BLaER1 (cell line): ENCODE data around the gene BACH1.

Experiments
- H3K27ac ChIP-seq: shearing (Covaris generic); formaldehyde crosslinking; 2 replicates; pipeline ENCODE4 v1.8.1; 2022
- H3K27me3 ChIP-seq: shearing (Covaris generic); formaldehyde crosslinking; 2 replicates; pipeline ENCODE4 v1.8.1; 2022
- H3K36me3 ChIP-seq: shearing (Covaris generic); formaldehyde crosslinking; 2 replicates; pipeline ENCODE4 v1.8.1; 2022
- H3K4me1 ChIP-seq: shearing (Covaris generic); formaldehyde crosslinking; 2 replicates; pipeline ENCODE4 v1.8.1; 2022
- H3K4me2 ChIP-seq: shearing (Covaris generic); formaldehyde crosslinking; 2 replicates; pipeline ENCODE4 v1.8.1; 2022
- H3K4me3 ChIP-seq: shearing (Covaris generic); formaldehyde crosslinking; 2 replicates; pipeline ENCODE4 v1.8.1; 2022
- H3K9ac ChIP-seq: shearing (Covaris generic); formaldehyde crosslinking; 2 replicates; pipeline ENCODE4 v1.8.1; 2022
- H3K9me3 ChIP-seq: shearing (Covaris generic); formaldehyde crosslinking; 2 replicates; pipeline ENCODE4 v1.8.1; 2022
- H4K20me1 ChIP-seq: shearing (Covaris generic); formaldehyde crosslinking; 2 replicates; pipeline ENCODE4 v1.8.1; 2022
- Cebpa-rat ChIP-seq: shearing (Covaris generic); IDR thresholded peaks from 2 replicates; pipeline ENCODE4 v1.8.1; 2022

The BACH1 gene

GRCh38 chr21:29311802-29312201 is 13.1 kb downstream of the BACH1 start:
- Histone ChIP-seq H3K27ac (no peak overlapping the region), H3K9me3 (peaks cover 70% of the 10 kb centered on the region), H4K20me1 (peaks cover 48% of the 10 kb centered on the region), H3K36me3 (peaks cover 53% of the 10 kb centered on the region), H3K9ac (no peak overlapping the region), H3K4me3 (no peak overlapping the region), H3K4me2 (no peak overlapping the region), H3K4me1 (peaks cover 25% of the 10 kb centered on the region), H3K27me3 (no peaks in the 10 kb centered on the region)
- TF ChIP-seq Cebpa-rat, result no peak

GRCh38 chr21:29312981-29313380 is 14.3 kb downstream of the BACH1 start:
- Histone ChIP-seq H3K4me2 (no peak overlapping the region), H4K20me1 (peaks cover 48% of the 10 kb centered on the region), H3K27me3 (no peaks in the 10 kb centered on the region), H3K9ac (no peak overlapping the region), H3K27ac (no peak overlapping the region), H3K9me3 (peaks cover 82% of the 10 kb centered on the region), H3K4me3 (no peak overlapping the region), H3K4me1 (peaks cover 14% of the 10 kb centered on the region), H3K36me3 (peaks cover 65% of the 10 kb centered on the region)
- no peak for TF ChIP-seq Cebpa-rat

DNA sequence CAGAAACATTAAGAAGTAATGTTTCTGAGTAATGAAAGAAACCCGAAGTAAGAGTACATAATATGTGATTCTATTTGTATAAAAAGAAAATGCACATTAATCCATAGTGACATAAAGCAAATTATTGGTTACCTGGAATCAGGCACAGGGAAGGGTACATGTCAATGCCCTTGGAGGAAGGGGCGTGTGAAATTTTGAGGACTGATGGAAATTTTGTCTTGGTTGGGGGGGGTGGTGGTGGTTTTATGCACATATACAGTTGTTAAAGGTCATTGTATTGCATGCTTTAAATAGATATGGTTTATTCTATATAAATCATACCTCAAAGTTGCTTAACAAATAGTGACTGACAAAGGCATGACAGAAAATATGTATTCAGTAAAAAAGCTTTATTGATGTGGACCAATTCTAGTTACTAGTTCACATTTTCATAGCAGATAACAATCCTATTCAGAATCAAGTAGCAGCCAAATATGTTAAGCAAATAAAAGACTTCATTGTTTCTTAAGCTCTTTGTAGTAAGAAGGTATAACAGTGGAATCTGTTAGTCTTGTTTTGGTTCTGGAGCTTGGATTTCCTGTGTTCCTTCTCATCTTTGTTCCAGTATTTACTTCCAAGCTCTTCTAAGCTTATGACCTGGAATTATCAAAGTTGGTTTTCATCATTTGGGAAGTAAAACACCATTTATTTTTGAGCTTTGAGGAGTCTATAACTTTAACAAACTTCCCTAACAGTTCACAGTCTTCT is 15.1 kb downstream of the BACH1 start:
- Histone ChIP-seq H3K9me3 (peaks cover 89% of the 10 kb centered on the region), H3K36me3 (peaks cover 72% of the 10 kb centered on the region), H4K20me1 (peaks cover 51% of the 10 kb centered on the region), H3K27me3 (no peaks in the 10 kb centered on the region), H3K9ac (no peak overlapping the region), H3K4me3 (no peak overlapping the region), H3K4me1 (peaks cover 5% of the 10 kb centered on the region; the same call in 1 of the 2 replicates), H3K4me2 (no peak overlapping the region), H3K27ac (no peak overlapping the region)
- no peak for TF ChIP-seq Cebpa-rat

DNA sequence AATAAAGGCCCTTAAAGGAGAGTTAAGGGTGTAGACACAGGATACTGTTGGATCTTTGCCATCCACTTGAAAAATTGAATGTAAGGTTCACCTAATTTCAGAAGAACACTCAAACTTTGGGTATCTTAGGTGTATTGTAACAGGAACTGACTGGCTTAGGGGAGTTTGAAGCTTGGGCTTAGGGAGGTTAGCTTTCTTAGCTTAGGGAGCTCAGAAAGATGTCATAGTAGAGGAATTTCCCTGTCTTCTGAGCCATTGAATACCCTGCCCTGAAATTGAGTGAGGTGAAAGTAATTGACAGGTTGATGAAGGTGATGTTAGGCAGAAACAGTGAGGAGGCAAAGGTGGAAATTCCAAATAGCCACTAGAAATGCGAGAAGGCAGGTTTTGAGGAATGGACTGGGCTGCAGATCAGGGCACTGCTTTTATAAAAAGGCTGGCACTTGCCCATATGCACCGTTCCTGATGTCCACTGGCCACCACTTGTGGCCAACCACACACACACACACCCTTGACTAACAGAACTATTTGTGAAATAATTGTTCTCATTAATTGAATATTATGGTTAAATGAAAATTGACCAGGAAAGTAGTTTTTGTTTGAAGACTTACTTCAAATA is 16.5 kb downstream of the BACH1 start:
- peaks cover 73% of the 10 kb centered on the region for H3K36me3 ChIP-seq
- H3K9me3 ChIP-seq, result peaks cover 89% of the 10 kb centered on the region
- no peak for TF ChIP-seq Cebpa-rat
- H4K20me1 ChIP-seq, result peaks cover 65% of the 10 kb centered on the region
- H3K4me3 ChIP-seq, result no peak overlapping the region
- H3K9ac ChIP-seq, result no peak overlapping the region
- no peaks in the 10 kb centered on the region for H3K4me1 ChIP-seq
- no peak overlapping the region for H3K4me2 ChIP-seq
- no peaks in the 10 kb centered on the region for H3K27me3 ChIP-seq
- no peak overlapping the region for H3K27ac ChIP-seq

DNA sequence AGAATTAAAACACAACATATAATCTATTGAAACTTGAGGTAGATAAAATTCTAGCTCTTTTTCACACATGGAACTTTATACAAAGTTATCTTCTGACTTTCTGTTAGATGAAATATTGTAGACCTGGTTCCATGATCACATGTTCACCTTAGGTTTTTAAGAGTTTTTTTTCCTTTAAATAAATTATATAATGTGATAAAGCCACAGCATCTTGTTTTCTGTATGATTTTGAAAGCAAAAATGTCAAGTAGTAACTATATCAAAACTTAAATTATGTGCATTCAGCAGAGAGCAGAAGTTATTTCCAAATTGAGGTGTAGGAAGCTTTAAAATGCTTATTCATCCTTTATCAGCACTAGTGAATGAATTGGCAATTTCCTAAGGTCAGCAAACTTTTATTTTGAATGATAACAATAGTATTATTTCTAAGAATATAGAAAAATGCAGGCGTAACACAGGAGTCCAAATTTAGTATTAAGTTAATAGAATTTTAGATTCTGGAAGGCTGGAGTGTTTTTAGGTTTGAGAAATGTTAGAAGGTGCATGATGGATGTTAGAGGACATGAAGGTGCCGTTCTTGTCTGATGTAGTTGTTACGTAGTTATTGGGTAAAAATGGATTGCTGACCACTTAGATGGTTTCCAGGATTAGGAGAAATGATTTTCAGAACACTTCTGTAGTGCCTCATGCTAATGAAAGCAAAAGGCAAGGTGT is 17.5 kb downstream of the BACH1 start:
- Histone ChIP-seq H4K20me1 (peaks cover 74% of the 10 kb centered on the region), H3K27ac (no peak overlapping the region), H3K9me3 (peaks cover 89% of the 10 kb centered on the region), H3K36me3 (peaks cover 73% of the 10 kb centered on the region), H3K4me1 (no peaks in the 10 kb centered on the region), H3K27me3 (no peaks in the 10 kb centered on the region), H3K4me3 (no peak overlapping the region), H3K4me2 (no peak overlapping the region), H3K9ac (no peak overlapping the region)
- no peak for TF ChIP-seq Cebpa-rat

DNA sequence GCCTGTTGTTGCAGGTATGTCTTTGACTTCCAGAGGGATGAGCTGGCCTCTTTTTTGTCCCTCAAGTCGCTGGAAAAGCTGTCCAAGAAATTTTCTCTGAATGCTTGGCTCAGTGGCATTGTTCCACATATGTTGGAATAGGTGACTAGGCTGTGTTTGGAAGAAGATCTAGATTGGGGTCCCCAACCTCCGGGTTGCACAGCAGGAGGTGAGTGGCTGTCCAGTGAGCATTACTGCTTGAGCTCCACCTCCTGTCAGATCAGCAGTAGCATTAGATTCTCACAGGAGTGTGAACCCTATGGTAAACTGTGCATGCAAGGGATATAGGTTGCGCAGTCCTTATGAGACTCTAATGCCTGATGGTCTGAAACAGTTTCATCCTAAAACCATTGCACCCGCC is 18.1 kb downstream of the BACH1 start:
- Histone ChIP-seq H3K4me1 (no peaks in the 10 kb centered on the region), H3K27ac (no peak overlapping the region), H3K27me3 (no peaks in the 10 kb centered on the region), H4K20me1 (peaks cover 81% of the 10 kb centered on the region), H3K9ac (no peak overlapping the region), H3K9me3 (peaks cover 89% of the 10 kb centered on the region), H3K4me2 (no peak overlapping the region), H3K36me3 (peaks cover 74% of the 10 kb centered on the region), H3K4me3 (no peak overlapping the region)
- TF ChIP-seq Cebpa-rat, result no peak

- Histone ChIP-seq H3K4me2 (no peak overlapping the region), H3K4me3 (no peak overlapping the region), H3K9me3 (peaks cover 88% of the 10 kb centered on the region), H3K27me3 (no peaks in the 10 kb centered on the region), H4K20me1 (peaks cover 94% of the 10 kb centered on the region), H3K27ac (no peak overlapping the region), H3K4me1 (no peaks in the 10 kb centered on the region), H3K9ac (no peak overlapping the region), H3K36me3 (peaks cover 74% of the 10 kb centered on the region)
- no peak for TF ChIP-seq Cebpa-rat
Observed at GRCh38 chr21:29318354-29318753, 19.6 kb downstream of the BACH1 start.

GRCh38 chr21:29320031-29320430 is 21.3 kb downstream of the BACH1 start:
- Histone ChIP-seq H3K4me3 (no peak overlapping the region), H4K20me1 (peaks cover 96% of the 10 kb centered on the region), H3K9me3 (peaks cover 79% of the 10 kb centered on the region), H3K36me3 (peaks cover 86% of the 10 kb centered on the region), H3K27ac (no peak overlapping the region), H3K4me2 (no peak overlapping the region), H3K27me3 (no peaks in the 10 kb centered on the region), H3K4me1 (no peaks in the 10 kb centered on the region), H3K9ac (no peak overlapping the region)
- TF ChIP-seq Cebpa-rat, result no peak

DNA sequence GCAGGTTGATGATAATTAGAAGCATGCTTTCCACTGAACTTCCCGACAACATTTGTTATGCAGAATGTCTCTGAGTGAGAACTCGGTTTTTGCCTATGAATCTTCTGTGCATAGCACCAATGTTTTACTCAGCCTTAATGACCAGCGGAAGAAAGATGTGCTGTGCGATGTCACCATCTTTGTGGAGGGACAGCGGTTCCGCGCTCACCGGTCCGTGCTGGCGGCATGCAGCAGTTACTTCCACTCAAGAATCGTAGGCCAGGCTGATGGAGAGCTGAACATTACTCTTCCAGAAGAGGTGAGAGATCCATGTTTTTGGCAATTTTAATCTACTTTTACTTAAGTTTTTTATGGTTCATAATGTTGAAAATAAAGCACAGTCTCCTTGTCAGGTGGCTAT is 22.5 kb downstream of the BACH1 start:
- H3K4me2 ChIP-seq, result no peak overlapping the region
- H3K4me3 ChIP-seq, result no peak overlapping the region
- peaks cover 92% of the 10 kb centered on the region for H3K36me3 ChIP-seq
- no peaks in the 10 kb centered on the region for H3K27me3 ChIP-seq
- H3K9me3 ChIP-seq, result peaks cover 71% of the 10 kb centered on the region
- peaks cover 98% of the 10 kb centered on the region for H4K20me1 ChIP-seq
- H3K27ac ChIP-seq, result no peak overlapping the region
- no peaks in the 10 kb centered on the region for H3K4me1 ChIP-seq
- no peak overlapping the region for H3K9ac ChIP-seq
- no peak for TF ChIP-seq Cebpa-rat
